ENCODE measurements around the gene KSR1.
"Not testable (repeated sequence)": the region's sequence is repeated elsewhere in the genome, so short reads cannot be mapped to it uniquely, and the experiment has no call there.

Gene KSR1

DNA sequence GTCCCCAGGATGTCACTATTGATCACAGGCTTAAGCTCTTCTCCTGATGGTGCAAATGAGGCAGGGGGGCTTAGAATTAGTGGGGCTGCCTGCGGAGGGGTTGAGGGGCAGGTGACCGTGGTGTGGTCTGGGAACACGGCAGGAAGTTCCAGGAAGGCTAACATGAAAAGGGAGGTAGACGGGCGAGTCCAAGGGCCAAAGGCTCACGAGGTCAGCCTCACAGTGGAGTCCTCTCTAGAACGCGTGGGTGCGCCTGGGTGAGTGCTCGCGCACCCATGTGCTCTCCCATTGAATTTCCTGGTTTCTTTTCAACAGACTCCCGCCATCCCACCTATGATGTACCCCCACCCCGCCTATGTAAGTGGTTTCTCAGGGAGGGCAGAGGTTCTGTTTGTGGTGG, 190.0 kb downstream of the KSR1 start:
- DNase-seq: no peak

DNA sequence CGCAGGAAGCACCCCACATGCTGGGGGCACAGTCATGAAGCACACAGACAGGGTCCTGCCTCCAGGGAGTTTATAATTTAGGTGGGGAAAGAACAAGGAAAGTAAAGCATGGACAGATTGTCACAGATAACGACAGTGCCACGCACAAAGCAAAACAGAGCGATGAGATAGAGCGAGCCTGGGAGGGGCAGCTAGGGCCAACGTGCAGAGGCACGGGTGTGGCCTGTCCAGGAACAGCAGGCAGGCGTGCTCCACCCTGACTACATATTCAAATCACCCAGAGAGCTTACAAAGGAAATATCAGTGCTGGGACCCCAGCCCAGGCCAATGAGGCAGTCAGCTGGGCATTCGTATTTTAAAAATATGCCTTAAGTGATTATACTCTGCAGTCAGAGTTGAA, 191.5 kb downstream of the KSR1 start:
- no peak for DNase-seq

DNA sequence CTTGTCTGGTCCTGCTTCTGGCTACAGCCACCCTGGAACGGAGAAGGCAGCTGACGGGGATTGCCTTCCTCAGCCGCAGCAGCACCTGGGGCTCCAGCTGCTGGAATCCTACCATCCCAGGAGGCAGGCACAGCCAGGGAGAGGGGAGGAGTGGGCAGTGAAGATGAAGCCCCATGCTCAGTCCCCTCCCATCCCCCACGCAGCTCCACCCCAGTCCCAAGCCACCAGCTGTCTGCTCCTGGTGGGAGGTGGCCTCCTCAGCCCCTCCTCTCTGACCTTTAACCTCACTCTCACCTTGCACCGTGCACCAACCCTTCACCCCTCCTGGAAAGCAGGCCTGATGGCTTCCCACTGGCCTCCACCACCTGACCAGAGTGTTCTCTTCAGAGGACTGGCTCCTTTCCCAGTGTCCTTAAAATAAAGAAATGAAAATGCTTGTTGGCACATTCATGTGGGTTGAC, 192.9 kb downstream of the KSR1 start:
- not testable (repeated sequence) for DNase-seq

DNA sequence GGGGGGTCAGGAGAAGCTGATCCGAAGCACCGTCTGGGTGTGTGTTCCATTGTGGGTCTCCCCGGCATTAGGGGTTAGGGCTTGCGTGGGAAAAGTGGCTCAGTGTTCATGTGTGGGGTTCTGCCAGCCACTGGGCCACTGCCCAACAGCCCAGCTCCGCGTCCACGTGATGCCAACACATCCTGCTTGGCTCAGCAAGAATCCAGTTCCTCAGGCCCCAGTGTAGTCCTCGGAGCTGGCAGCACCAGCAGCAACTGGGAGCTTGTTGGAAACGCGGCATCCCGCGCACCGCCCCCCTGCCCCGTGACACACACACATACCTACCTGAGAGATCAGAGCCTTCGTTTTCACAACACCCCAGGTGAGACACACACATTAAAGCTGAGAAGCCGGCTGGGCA, 193.7 kb downstream of the KSR1 start:
- no peak for DNase-seq

GRCh38 chr17:27650836-27651235, 194.6 kb downstream of the KSR1 start:
- no peak for DNase-seq

GRCh38 chr17:27651411-27652345, 195.4 kb downstream of the KSR1 start:
- DNase-seq: peak; percentile 53

DNA sequence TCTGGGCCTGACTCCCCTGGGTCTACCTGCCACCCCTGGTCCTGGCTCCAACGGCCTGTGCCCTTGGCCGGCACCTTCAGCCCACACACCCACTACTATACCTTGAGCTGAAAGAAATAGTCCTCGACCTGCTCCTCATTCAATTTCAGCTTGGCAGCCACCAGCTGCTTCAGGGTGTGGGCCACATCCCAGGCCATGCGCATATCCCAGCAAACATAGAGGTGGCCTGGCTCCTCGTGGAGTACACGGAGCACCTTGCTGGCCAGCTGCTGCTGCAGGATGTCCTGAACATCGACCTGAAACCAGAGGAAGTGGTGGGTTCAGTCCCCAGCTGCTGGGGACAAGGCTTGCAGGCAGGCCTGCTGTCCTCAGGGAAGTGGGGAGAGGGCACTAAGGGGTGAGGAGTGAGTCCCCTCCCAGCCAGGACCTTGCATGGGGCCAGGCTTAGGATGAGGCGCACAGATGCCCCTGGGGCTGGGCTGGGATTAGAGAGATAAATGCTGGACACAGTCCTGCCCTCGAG, 197.3 kb downstream of the KSR1 start:
- DNase-seq: not testable (repeated sequence)

GRCh38 chr17:27654136-27654535, 197.9 kb downstream of the KSR1 start:
- no peak for DNase-seq

DNA sequence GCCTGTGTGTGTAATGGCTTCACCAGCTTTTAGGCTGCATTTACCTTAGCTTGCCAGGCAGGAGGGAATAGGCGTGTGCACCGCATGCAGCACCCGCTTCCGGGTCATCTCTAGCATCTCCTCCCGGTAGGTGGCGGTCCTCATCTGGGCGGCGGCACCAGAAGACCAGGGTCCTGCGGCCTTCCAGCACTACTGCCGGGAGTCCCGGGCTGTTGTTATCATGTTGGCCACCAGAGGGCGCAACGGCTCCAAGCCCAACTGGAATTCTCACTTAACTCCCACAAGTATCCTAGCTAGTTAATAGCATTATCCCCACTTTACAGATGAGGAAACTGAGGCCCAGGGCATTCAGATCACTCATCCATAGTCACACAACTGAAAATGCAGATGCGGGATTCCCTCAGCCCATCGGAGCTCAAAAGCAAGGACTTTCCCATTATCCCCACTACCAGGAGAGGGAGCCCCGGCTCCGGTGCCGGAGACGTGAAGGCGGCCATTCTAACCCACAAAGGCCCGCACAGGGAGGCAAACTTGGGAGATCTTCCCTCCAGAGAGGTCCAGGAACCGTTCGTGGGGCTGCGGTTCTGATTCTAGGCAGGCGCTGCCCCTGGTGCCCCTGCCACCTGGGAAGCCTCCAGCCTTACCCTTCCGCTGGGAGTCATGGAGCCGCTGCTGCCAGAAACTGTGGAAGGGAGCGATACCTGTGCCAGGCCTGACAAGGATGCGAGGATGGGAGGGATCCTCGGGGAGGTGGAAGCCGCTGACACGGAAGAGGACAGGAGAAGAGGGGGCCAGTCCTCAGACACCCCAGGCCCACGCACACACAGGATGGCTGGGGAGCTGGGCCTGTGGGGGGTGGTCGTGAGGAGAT, 198.6 kb downstream of the KSR1 start:
- peak; percentile 34 for DNase-seq

DNA sequence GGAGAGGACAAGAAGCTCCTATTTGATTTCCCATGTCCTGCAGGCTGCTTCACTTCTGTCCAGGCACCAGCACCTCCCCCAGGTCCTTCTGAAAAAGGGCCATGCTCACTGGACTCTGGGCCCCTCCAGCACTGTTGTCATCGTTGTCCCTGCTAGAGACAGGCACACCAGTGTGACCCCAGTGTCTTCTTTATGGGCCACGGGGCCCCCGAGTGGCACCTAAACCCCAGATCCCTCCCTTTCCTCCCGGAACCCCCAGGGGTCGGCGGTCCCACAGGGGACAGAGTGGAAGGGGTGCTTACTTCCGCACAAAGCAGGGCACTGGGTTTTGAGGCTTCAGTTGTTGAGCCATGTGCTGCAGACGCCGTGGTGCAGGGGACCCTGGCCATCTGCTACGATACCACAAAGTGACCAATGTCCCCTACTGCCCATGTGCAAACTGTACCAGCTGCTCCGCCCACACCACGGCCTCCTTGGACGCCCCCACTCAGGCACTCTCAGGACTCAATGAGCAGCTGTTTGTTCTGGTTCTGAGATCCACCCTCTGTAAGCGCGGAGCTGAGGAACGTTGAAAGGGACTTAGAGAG, 199.4 kb downstream of the KSR1 start:
- DNase-seq: not testable (repeated sequence)

DNA sequence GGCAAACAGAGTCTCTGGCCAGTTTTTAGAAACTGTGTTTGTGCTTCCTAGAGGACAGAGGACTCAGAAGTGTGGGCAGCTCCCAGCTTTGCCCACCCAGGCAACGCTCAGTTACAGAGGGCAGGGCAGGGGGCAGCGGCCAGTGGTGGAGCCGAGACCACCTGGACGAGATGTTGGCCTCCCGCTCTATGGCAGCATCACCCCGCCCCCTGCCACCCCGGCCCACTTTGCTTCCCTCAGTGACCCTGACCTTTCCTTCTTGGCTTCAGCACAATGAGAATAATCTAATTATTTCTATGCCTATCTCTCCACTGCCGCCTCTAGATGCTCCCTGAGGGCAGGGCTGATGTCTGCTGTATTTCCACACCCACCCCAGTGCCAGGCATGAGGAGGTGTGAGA, 200.4 kb downstream of the KSR1 start:
- not testable (repeated sequence) for DNase-seq

- no peak for DNase-seq
Observed at GRCh38 chr17:27657620-27658019, 201.4 kb downstream of the KSR1 start.

GRCh38 chr17:27659683-27660082, 203.4 kb downstream of the KSR1 start:
- DNase-seq: no peak

GRCh38 chr17:27660436-27660835, 204.2 kb downstream of the KSR1 start:
- DNase-seq: no peak

GRCh38 chr17:27663936-27664605, 207.8 kb downstream of the KSR1 start:
- DNase-seq: no peak

- no peak for DNase-seq
Observed at GRCh38 chr17:27664606-27664965, 208.3 kb downstream of the KSR1 start.

DNA sequence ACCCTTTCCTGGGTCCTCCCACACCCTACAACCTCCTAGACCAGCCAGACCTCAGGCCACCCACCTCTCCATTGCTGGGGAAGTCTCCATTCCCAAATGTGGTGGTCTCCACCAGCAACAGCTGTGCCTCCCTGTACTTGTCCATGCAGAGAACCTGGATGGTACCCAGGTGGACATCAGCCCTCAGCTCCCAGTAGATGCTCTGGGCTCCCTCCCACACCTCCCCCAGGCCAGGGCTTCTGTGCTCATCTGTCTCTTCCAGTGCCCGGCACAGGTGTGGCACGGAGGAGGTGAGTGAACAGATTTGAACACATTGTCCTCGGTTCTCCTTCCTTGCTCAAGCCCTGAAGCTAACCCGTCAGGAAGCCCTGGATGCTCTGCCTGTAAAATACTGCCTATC, 209.3 kb downstream of the KSR1 start:
- DNase-seq: peak; percentile 1

- peak; percentile 5 for DNase-seq
Observed at GRCh38 chr17:27666270-27666669, 210.0 kb downstream of the KSR1 start.

- DNase-seq: no peak
Observed at GRCh38 chr17:27666831-27667560, 210.7 kb downstream of the KSR1 start.

DNA sequence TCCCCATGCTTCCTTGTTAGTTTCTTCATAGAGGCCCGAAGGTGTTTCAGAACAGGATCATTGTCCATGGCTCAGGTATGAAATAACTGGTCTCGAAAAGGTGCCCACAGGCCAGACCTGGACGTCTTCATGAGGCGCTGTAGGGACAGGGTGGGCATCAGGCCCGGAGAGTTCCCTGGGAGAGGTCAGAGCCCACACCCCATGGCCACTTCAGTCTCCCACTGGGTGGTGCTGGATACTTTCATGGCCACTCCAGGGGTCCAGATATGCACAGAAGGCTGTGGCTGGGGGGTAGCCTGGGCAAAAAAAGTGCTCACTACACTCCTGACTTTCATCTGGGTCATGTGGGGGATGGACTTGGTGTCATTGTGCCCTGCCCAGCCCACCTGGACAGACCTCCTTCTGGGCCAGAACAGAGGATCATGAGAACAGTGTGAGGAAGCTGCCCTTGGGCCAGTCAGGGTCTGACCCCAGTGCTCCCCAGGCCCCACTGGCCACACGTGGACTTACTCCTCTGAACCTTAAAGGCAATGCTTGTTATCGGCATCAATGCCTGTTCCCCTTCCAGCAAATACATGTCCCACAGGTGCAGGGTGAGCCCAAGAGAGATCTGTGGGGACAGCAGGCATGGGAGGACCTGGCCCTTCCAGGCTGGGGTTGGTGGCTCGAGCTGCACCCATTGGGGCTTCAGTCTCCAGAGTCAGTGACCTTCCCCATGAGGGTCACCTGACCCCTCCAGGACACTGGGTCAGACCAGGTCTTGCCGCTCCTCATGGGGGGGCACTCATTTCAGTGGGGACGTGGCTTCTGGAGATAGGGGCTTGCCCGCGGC, 211.6 kb downstream of the KSR1 start:
- DNase-seq: peak; percentile 4

DNA sequence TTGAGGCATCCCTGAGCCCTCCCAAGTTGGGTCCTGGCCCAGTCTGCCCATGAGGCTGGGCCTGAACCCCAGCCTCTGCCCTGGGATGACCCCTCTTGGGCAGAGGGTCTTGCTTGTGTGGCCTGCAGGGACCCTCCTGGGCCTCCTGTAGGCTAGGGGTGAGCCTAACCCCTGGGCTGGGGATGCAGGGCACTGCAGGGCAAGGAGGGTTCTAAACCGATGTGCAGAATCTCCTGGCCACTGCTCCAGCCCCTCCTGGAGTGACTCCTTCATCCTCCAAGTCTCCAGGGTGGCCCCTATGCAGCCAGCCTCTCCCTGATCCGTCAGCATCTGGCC, 212.2 kb downstream of the KSR1 start:
- DNase-seq: no peak

Data from activated CD4-positive, alpha-beta T cell treated with anti-CD3 and anti-CD28 coated beads for 1 hour (primary cell).